H9 (cell line): Measurements from ENCODE around the gene FAM117A. TPM values are rescaled to one million over a fixed set of nuclear protein-coding genes. Genes with fewer than 3 reads are reported as not detected.

Source experiments
- DNase-seq: peaks from one replicate; pipeline ENCODE4 v3.0.0-alpha.2; 2017
- H2AFZ ChIP-seq: one replicate; pipeline ENCODE4 v1.6.1; 2013; ENCODE audit warnings: mild to moderate bottlenecking, low read length, control low read depth, moderate library complexity
- H2AK5ac ChIP-seq: 2 replicates; pipeline ENCODE4 v1.6.1; 2013; ENCODE audit warnings: low read length, control low read depth, mixed read lengths; ENCODE audit not compliant: insufficient read length
- H2BK120ac ChIP-seq: one replicate; pipeline ENCODE4 v1.6.1; 2013; ENCODE audit warnings: low read depth, mild to moderate bottlenecking, low read length, control low read depth, inconsistent platforms; ENCODE audit not compliant: poor library complexity, severe bottlenecking
- H2BK12ac ChIP-seq: 2 replicates; pipeline ENCODE4 v1.6.1; 2013; ENCODE audit warnings: low read length, control low read depth, mixed read lengths, low read depth; ENCODE audit not compliant: insufficient read length
- H2BK15ac ChIP-seq: 2 replicates; pipeline ENCODE4 v1.6.1; 2013; ENCODE audit warnings: low read depth, low read length, control low read depth
- H2BK20ac ChIP-seq: one replicate; pipeline ENCODE4 v1.6.1; 2013; ENCODE audit warnings: low read depth, mild to moderate bottlenecking, low read length, control low read depth, inconsistent platforms; ENCODE audit not compliant: poor library complexity, severe bottlenecking
- H2BK5ac ChIP-seq: 2 replicates; pipeline ENCODE4 v1.6.1; 2013; ENCODE audit warnings: low read length, control low read depth, mixed read lengths; ENCODE audit not compliant: insufficient read length
- H3K14ac ChIP-seq: 2 replicates; pipeline ENCODE4 v1.6.1; 2013; ENCODE audit warnings: low read length, control low read depth; ENCODE audit not compliant: insufficient read depth
- H3K18ac ChIP-seq: 2 replicates; pipeline ENCODE4 v1.6.1; 2013; ENCODE audit warnings: low read depth, mild to moderate bottlenecking, mixed read lengths, low read length, control low read depth; ENCODE audit not compliant: insufficient read length
- H3K23ac ChIP-seq: 2 replicates; pipeline ENCODE4 v1.6.1; 2013; ENCODE audit warnings: low read length, control low read depth, mixed read lengths, low read depth; ENCODE audit not compliant: insufficient read length
- H3K23me2 ChIP-seq: 2 replicates; pipeline ENCODE4 v1.6.1; 2013; ENCODE audit warnings: low read depth, mild to moderate bottlenecking, mixed read lengths, low read length, control low read depth; ENCODE audit not compliant: insufficient read length, poor library complexity, severe bottlenecking
- H3K27ac ChIP-seq: 2 replicates; pipeline ENCODE4 v1.5.1; 2013; ENCODE audit warnings: low read length, control low read depth, mixed read lengths, low read depth; ENCODE audit not compliant: insufficient read length
- H3K27me3 ChIP-seq: 2 replicates; pipeline ENCODE4 v1.6.1; 2013; ENCODE audit warnings: low read length, control low read depth, inconsistent platforms; ENCODE audit not compliant: insufficient read depth
- H3K4ac ChIP-seq: 2 replicates; pipeline ENCODE4 v1.6.1; 2013; ENCODE audit warnings: low read depth, mild to moderate bottlenecking, control low read depth, inconsistent platforms, low read length, moderate library complexity
- H3K4me1 ChIP-seq: 2 replicates; pipeline ENCODE4 v1.6.1; 2013; ENCODE audit warnings: low read length, control low read depth, inconsistent platforms; ENCODE audit not compliant: insufficient read depth
- H3K4me2 ChIP-seq: 2 replicates; pipeline ENCODE4 v1.6.1; 2013; ENCODE audit warnings: low read length, control low read depth, mixed read lengths; ENCODE audit not compliant: insufficient read length, insufficient read depth
- H3K56ac ChIP-seq: 2 replicates; pipeline ENCODE4 v1.6.1; 2013; ENCODE audit warnings: low read depth, mild to moderate bottlenecking, mixed read lengths, low read length, control low read depth; ENCODE audit not compliant: insufficient read length
- H3K79me1 ChIP-seq: 2 replicates; pipeline ENCODE4 v1.6.1; 2013; ENCODE audit warnings: low read depth, mild to moderate bottlenecking, moderate library complexity, low read length, control low read depth, inconsistent platforms; ENCODE audit not compliant: insufficient read depth, poor library complexity, severe bottlenecking
- H3K79me2 ChIP-seq: 2 replicates; pipeline ENCODE4 v1.6.1; 2013; ENCODE audit warnings: low read length, control low read depth, inconsistent platforms; ENCODE audit not compliant: insufficient read depth
- H3K9ac ChIP-seq: 2 replicates; pipeline ENCODE4 v1.6.1; 2013; ENCODE audit warnings: low read length, control low read depth, mixed read lengths; ENCODE audit not compliant: insufficient read length; ENCODE audit errors: extremely low read depth
- H3K9me3 ChIP-seq: one replicate; pipeline ENCODE4 v1.6.1; 2013; ENCODE audit warnings: low read depth, low read length, inconsistent platforms; ENCODE audit not compliant: control insufficient read depth
- H3T11ph ChIP-seq: one replicate; pipeline ENCODE4 v1.6.1; 2013; ENCODE audit warnings: mild to moderate bottlenecking, low read length, control low read depth, inconsistent platforms
- H4K20me1 ChIP-seq: one replicate; pipeline ENCODE4 v1.6.1; 2013; ENCODE audit not compliant: control insufficient read depth, insufficient read length, insufficient read depth
- H4K5ac ChIP-seq: 2 replicates; pipeline ENCODE4 v1.6.1; 2013; ENCODE audit warnings: low read depth, mild to moderate bottlenecking, mixed read lengths, low read length, control low read depth; ENCODE audit not compliant: insufficient read length
- H4K8ac ChIP-seq: replicated peaks from 2 replicates; pipeline ENCODE4 v1.6.1; 2013; ENCODE audit warnings: low read length, control low read depth, mixed read lengths, low read depth; ENCODE audit not compliant: insufficient read length
- H4K91ac ChIP-seq: 2 replicates; pipeline ENCODE4 v1.6.1; 2013; ENCODE audit warnings: low read depth, mild to moderate bottlenecking, moderate library complexity, mixed read lengths, low read length, control low read depth; ENCODE audit not compliant: insufficient read length
- H3K27ac Mint-ChIP-seq, 3 experiments: 2 replicates in 2 of 3; 3 replicates in 1 of 3; pipeline ENCODE4 v1.8.0; 2020 to 2021; ENCODE audit warnings: mixed read lengths in 3 of 3, mild to moderate bottlenecking in 1 of 3, moderate library complexity in 1 of 3
- H3K27me3 Mint-ChIP-seq: 2 replicates; pipeline ENCODE4 v1.8.0; 2021; ENCODE audit warnings: low read depth, mild to moderate bottlenecking, moderate library complexity, mixed read lengths
- H3K36me3 Mint-ChIP-seq, 3 experiments: 2 replicates in 2 of 3; 3 replicates in 1 of 3; pipeline ENCODE4 v1.8.0; 2020 to 2021; ENCODE audit warnings: low read depth in 3 of 3, mixed read lengths in 3 of 3; ENCODE audit not compliant: insufficient read depth in 1 of 3
- H3K4me1 Mint-ChIP-seq, 2 experiments: 2 replicates each; pipeline ENCODE4 v1.8.0; 2020; ENCODE audit warnings: mixed read lengths in 2 of 2
- H3K4me3 Mint-ChIP-seq, 2 experiments: 2 replicates in 1 of 2; 3 replicates in 1 of 2; pipeline ENCODE4 v1.8.0; 2020 to 2021; ENCODE audit warnings: mild to moderate bottlenecking in 2 of 2, mixed read lengths in 2 of 2, moderate library complexity in 1 of 2
- H3K9me3 Mint-ChIP-seq, 2 experiments: 2 replicates in 1 of 2; 3 replicates in 1 of 2; pipeline ENCODE4 v1.8.0; 2020; ENCODE audit warnings: mild to moderate bottlenecking in 2 of 2, mixed read lengths in 2 of 2, moderate library complexity in 1 of 2
- CTCF ChIP-seq: fragments of 200-600 bp; sonication (generic); conservative IDR thresholded peaks from 3 replicates; pipeline ENCODE4 v1.8.0; 2021; ENCODE audit warnings: antibody characterized with exemption, mild to moderate bottlenecking
- total RNA-seq: library from RNA; stranded (reverse); gene quantifications from 2 replicates; pipeline ENCODE4 v1.2.1, GENCODE V29; 2021

Gene FAM117A
- total RNA-seq, 1 experiment from 2014 or later: 21.1 TPM

GRCh38 chr17:49783791-49784190 lies 19.9 kb upstream of the FAM117A start:
- peaks cover 10 to 12% of the 10 kb centered on the region in 2 experiments for H3K4me1 Mint-ChIP-seq
- no peak overlapping the region for H4K5ac ChIP-seq

More at GRCh38 chr17:49783791-49784190, 19.9 kb upstream of the FAM117A start:
- Histone ChIP-seq H3K27ac (no peak overlapping the region), H2AK5ac (no peak overlapping the region), H3K4me2 (no peak overlapping the region), H3K79me2 (no peaks in the 10 kb centered on the region), H3K4ac (no peak overlapping the region), H2BK15ac (no peak overlapping the region), H3K23ac (no peak overlapping the region), H2AFZ (no peak overlapping the region), H3T11ph (no peak overlapping the region), H3K14ac (no peak overlapping the region), H4K8ac (no peak overlapping the region), H2BK20ac (no peak overlapping the region), H3K56ac (no peak overlapping the region), H4K91ac (no peak overlapping the region), H3K79me1 (no peaks in the 10 kb centered on the region), H2BK120ac (no peak overlapping the region), H2BK12ac (no peak overlapping the region), H2BK5ac (no peak overlapping the region), H3K9me3 (no peaks in the 10 kb centered on the region), H3K27me3 (no peaks in the 10 kb centered on the region; the same call in 1 of the 2 replicates), H3K9ac (no peak overlapping the region), H3K23me2 (peaks cover 8% of the 10 kb centered on the region), H4K20me1 (no peaks in the 10 kb centered on the region), H3K4me1 (no peaks in the 10 kb centered on the region), H3K18ac (no peak overlapping the region)
- no peaks in the 10 kb centered on the region; a peak in 1 of 5 replicates for H3K9me3 Mint-ChIP-seq
- no peak for DNase-seq
- H3K27me3 Mint-ChIP-seq: peaks cover 9% of the 10 kb centered on the region; the same call in 1 of the 2 replicates
- no peak overlapping the region for H3K4me3 Mint-ChIP-seq
- TF ChIP-seq CTCF: no peak
- H3K27ac Mint-ChIP-seq: peak overlapping the region in 1 of 3 experiments; percentile 9; a peak in 1 of 7 replicates
- no peaks in the 10 kb centered on the region for H3K36me3 Mint-ChIP-seq
